Measurements from ENCODE around the gene RFX4.

The RFX4 gene

DNA sequence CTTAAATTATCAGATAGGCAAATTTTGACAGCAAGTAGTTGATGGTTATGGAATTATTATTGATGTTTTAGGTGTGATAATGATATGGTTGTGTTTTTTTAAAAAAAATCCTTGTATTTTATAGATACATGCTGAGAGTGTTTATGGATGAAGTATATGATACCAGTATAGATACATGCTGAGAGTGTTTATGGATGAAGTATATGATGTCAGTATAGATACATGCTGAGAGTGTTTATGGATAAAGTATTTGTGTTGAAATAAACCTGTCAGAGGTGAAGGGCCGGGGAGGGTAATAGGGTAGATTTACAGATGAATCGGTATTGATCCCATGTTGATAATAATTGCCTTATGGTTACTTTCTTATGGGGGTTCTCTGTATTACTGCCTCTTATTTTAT is 6.0 kb upstream of the RFX4 start:
- no peak overlapping the region for H3K27ac ChIP-seq
- TF ChIP-seq CTCF (conservative IDR thresholded peaks at IDR 0.05), result no peak
- no peak for TF ChIP-seq ZFX (IDR thresholded peaks at IDR 0.05)

DNA sequence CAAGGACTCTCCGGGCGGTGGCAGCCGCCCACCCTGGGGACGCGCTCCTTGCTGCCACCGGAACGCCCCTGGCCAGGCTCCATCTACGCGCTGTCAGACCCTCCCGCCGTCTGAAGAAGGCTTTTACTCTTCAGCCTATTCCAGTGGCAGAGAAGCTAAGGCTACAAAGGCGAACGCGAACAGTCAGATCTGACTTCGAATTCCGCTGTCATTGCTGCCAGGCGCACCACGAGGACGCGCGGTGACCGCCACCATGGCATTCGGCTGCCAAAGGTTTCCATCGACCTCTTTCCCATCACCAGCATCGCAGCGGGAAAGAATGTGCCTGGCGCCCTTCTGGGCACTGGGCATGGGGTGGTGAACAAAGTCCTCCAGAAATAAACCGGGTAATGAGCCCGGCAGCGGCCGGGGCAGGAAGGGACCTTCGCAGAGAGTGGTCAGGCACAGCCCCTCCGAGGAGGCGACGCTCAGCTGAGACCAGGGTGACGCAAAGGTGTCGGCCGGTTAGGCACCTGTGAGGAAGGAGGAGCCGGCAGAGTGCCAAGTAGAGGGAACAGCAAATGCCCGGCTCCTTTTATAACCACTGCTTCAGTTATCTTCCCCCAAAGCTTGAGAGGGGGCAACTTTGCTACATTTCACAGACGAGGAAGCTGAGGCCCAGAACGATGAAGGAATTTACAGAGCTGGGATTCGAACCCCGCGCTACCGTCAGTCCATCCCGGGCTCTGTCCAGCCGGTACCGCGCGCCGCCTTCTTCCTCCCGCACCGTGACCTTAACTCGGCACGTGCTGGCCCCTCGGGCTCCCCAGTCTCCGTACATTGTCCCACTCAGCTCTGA is 1.9 kb upstream of the RFX4 start:
- TF ChIP-seq CTCF (conservative IDR thresholded peaks at IDR 0.05) (no peak), ZFX (IDR thresholded peaks at IDR 0.05) (no peak)
- H3K27ac ChIP-seq, result no peak overlapping the region

GRCh38 chr12:106581543-106582248 is 1.1 kb upstream of the RFX4 start:
- H3K27ac ChIP-seq, result no peak overlapping the region
- TF ChIP-seq ZFX (IDR thresholded peaks at IDR 0.05), result no peak
- TF ChIP-seq CTCF (conservative IDR thresholded peaks at IDR 0.05), result no peak

GRCh38 chr12:106582249-106582591 is 584 bp upstream of the RFX4 start:
- TF ChIP-seq CTCF (conservative IDR thresholded peaks at IDR 0.05) (no peak), ZFX (IDR thresholded peaks at IDR 0.05) (no peak)

GRCh38 chr12:106583242-106584103 is 669 bp downstream of the RFX4 start:
- no peak overlapping the region for H3K27ac ChIP-seq
- TF ChIP-seq CTCF (conservative IDR thresholded peaks at IDR 0.05) (no peak), ZFX (IDR thresholded peaks at IDR 0.05) (no peak)

More at GRCh38 chr12:106582249-106582591, 584 bp upstream of the RFX4 start:
- no peak overlapping the region for H3K27ac ChIP-seq

DNA sequence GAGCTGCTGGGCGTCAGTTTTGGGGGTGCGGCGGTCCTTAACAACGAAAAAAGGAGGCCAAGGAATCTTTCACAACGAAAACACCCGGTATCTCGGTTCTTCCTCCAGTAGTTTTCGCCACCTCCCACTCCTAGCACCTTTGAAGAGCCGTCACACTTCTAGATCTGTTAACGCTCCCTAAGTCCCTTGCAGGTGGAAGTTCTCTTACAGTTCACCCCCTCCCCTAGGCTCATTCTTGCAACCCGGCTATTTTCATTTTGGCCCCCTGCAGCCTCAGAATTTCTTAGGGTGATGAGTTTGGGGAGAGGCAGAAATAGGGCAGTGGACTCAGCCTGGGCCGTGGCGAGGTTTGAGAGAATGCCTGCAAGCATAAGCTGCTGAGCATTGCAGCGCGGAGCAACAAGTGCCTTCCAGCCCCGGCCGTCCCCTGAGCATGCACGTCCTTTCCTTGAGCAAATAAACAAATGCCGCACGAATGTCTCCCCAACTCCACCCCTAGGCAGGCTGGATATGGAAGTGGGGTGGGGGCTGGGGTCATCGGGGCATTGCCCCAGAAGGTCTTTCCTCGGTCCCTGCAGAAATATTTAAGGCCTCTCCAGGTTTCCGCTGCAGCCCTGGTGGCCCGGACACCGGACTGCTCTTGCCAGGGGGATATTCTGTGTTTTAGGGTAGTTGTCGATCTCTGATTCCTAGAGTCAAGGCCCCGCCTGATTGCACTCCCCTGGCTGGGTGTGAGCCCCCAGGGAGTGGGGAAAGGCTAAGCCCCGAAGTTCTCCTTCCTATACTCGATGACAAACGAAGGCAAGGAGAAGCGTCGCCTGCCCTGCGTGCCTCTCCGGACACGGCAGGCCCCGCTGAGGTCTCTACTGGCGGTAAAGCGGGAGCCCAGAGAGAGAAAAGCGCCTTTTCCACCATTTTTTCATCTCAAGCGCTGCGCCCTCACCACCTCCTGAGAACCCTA is 1.6 kb downstream of the RFX4 start:
- no peak overlapping the region for H3K27ac ChIP-seq
- TF ChIP-seq ZFX (IDR thresholded peaks at IDR 0.05) (no peak), CTCF (conservative IDR thresholded peaks at IDR 0.05) (no peak)

Measured in C4-2B (cell line).